IMR-90 (cell line): Measurements from ENCODE around the gene CCDC194. TPM values are rescaled to one million over a fixed set of nuclear protein-coding genes. Genes with fewer than 3 reads are reported as not detected.

Experiments
- ATAC-seq: fragments of 200-7000 bp; cut with Tn5 transposase; 2 replicates; pipeline ENCODE4 v1.9.1; 2020; ENCODE audit warnings: low read depth, mild to moderate bottlenecking, moderate library complexity
- BruUV-seq: library from RNA; stranded (reverse); fragments of 400-500 nt; replicated peaks from 2 replicates; lab custom pipeline; 2021; lab: Mats Ljungman, UMichigan
- CTCF ChIA-PET: fragments of 300-600 bp; formaldehyde crosslinking; extraction: SDS; loops from one replicate; lab custom pipeline; 2021; ENCODE audit warnings: antibody characterized with exemption; lab: Yijun Ruan, JAX
- POLR2A ChIA-PET: fragments of 300-600 bp; sonication (Branson Sonifier 250); formaldehyde crosslinking; loops from one replicate; lab custom pipeline; 2022; ENCODE audit warnings: antibody characterized with exemption; ENCODE audit not compliant: unreplicated experiment; lab: Charles Lee
- DNase-seq: peaks from one replicate; pipeline ENCODE4 v3.0.0; 2013
- H2AFZ ChIP-seq: replicated peaks from 2 replicates; pipeline ENCODE3; 2013; ENCODE audit warnings: low read length, mild to moderate bottlenecking; ENCODE audit not compliant: poor library complexity
- H2AK5ac ChIP-seq: 2 replicates; pipeline ENCODE4 v1.6.1; 2013; ENCODE audit warnings: low read depth, low read length, inconsistent platforms
- H2AK9ac ChIP-seq: replicated peaks from 2 replicates; pipeline ENCODE3; 2013; ENCODE audit warnings: mild to moderate bottlenecking, low read depth, low read length, moderate library complexity; ENCODE audit not compliant: poor library complexity
- H2BK120ac ChIP-seq: 2 replicates; pipeline ENCODE4 v1.6.1; 2013; ENCODE audit warnings: low read depth, low read length, inconsistent platforms
- H2BK15ac ChIP-seq: 3 replicates; pipeline ENCODE4 v1.6.1; 2013; ENCODE audit warnings: low read depth, low read length, inconsistent platforms
- H2BK20ac ChIP-seq: 2 replicates; pipeline ENCODE4 v1.6.1; 2013; ENCODE audit warnings: low read depth, mild to moderate bottlenecking, inconsistent platforms, low read length, moderate library complexity
- H2BK5ac ChIP-seq: 2 replicates; pipeline ENCODE4 v1.6.1; 2013; ENCODE audit warnings: mild to moderate bottlenecking, low read depth, low read length, inconsistent platforms; ENCODE audit not compliant: poor library complexity, severe bottlenecking
- H3K14ac ChIP-seq: replicated peaks from 2 replicates; pipeline ENCODE4 v1.6.1; 2013; ENCODE audit warnings: low read depth, low read length, inconsistent platforms
- H3K18ac ChIP-seq: 2 replicates; pipeline ENCODE4 v1.6.1; 2013; ENCODE audit warnings: low read depth, low read length, control low read depth
- H3K23ac ChIP-seq: 2 replicates; pipeline ENCODE4 v1.6.1; 2013; ENCODE audit warnings: low read depth, low read length, inconsistent platforms
- H3K27ac ChIP-seq: 2 replicates; pipeline ENCODE4 v1.5.1; 2013; ENCODE audit warnings: mild to moderate bottlenecking, control low read depth, low read length; ENCODE audit not compliant: insufficient read depth
- H3K27me3 ChIP-seq: 2 replicates; pipeline ENCODE4 v1.6.1; 2013; ENCODE audit warnings: low read length; ENCODE audit not compliant: control insufficient read depth, insufficient read depth
- H3K36me3 ChIP-seq: 2 replicates; pipeline ENCODE4 v1.6.1; 2013; ENCODE audit warnings: low read length, mixed read lengths; ENCODE audit not compliant: control insufficient read depth, insufficient read depth
- H3K4ac ChIP-seq: 2 replicates; pipeline ENCODE4 v1.6.1; 2013; ENCODE audit warnings: low read depth, low read length, inconsistent platforms
- H3K4me1 ChIP-seq: 2 replicates; pipeline ENCODE4 v1.6.1; 2013; ENCODE audit warnings: low read length, mixed read lengths; ENCODE audit not compliant: control insufficient read depth, insufficient read depth
- H3K4me2 ChIP-seq: 2 replicates; pipeline ENCODE4 v1.6.1; 2013; ENCODE audit warnings: low read depth, mild to moderate bottlenecking, control low read depth, low read length, moderate library complexity
- H3K4me3 ChIP-seq: 2 replicates; pipeline ENCODE4 v1.5.1; 2013; ENCODE audit warnings: low read depth, mild to moderate bottlenecking, control low read depth, low read length, moderate library complexity; ENCODE audit not compliant: insufficient read depth
- H3K56ac ChIP-seq: 2 replicates; pipeline ENCODE4 v1.6.1; 2013; ENCODE audit warnings: low read length, inconsistent platforms; ENCODE audit not compliant: insufficient read depth; ENCODE audit errors: extremely low read depth
- H3K79me1 ChIP-seq, 2 experiments: 2 replicates each; pipeline ENCODE4 v1.6.1; 2013; ENCODE audit warnings: low read length in 2 of 2, inconsistent platforms in 1 of 2, low read depth in 1 of 2
- H3K9ac ChIP-seq: 2 replicates; pipeline ENCODE4 v1.6.1; 2013; ENCODE audit warnings: low read depth, low read length, control low read depth
- H3K9me1 ChIP-seq: 2 replicates; pipeline ENCODE4 v1.6.1; 2013; ENCODE audit warnings: low read length, inconsistent platforms; ENCODE audit not compliant: insufficient read depth
- H3K9me3 ChIP-seq: 2 replicates; pipeline ENCODE4 v1.6.1; 2013; ENCODE audit warnings: low read length; ENCODE audit not compliant: control insufficient read depth, insufficient read depth
- H4K20me1 ChIP-seq: 2 replicates; pipeline ENCODE4 v1.6.1; 2013; ENCODE audit warnings: low read length, inconsistent platforms; ENCODE audit not compliant: insufficient read depth
- H4K5ac ChIP-seq: 2 replicates; pipeline ENCODE4 v1.6.1; 2013; ENCODE audit warnings: mild to moderate bottlenecking, low read depth, low read length, control low read depth
- H4K8ac ChIP-seq, 2 experiments: 2 replicates each; pipeline ENCODE4 v1.6.1; 2013; ENCODE audit warnings: low read depth in 2 of 2, low read length in 2 of 2, control low read depth in 1 of 2, inconsistent platforms in 1 of 2
- H4K91ac ChIP-seq: 2 replicates; pipeline ENCODE4 v1.6.1; 2013; ENCODE audit warnings: low read depth, low read length, inconsistent platforms; ENCODE audit not compliant: insufficient read depth
- BHLHE40 ChIP-seq: fragments of 150-350 bp; IDR thresholded peaks from 2 replicates; pipeline ENCODE4 v1.6.1; 2016; ENCODE audit warnings: mild to moderate bottlenecking, low read depth, low read length
- CTCF ChIP-seq: conservative IDR thresholded peaks from 2 replicates; pipeline ENCODE4 v1.5.1; 2012; ENCODE audit warnings: mild to moderate bottlenecking, low read depth, low read length, improper control_type of control experiment
- FOS ChIP-seq: fragments of 150-350 bp; IDR thresholded peaks from 2 replicates; pipeline ENCODE4 v1.6.1; 2016; ENCODE audit warnings: low read depth, low read length
- MAZ ChIP-seq: IDR thresholded peaks from 2 replicates; pipeline ENCODE4 v1.6.1; 2012; ENCODE audit warnings: low read depth, mild to moderate bottlenecking, low read length, improper control_type of control experiment, moderate library complexity, borderline replicate concordance
- SMC3 ChIP-seq: fragments of 150-350 bp; IDR thresholded peaks from 2 replicates; pipeline ENCODE4 v1.6.1; 2016; ENCODE audit warnings: low read depth, mild to moderate bottlenecking, antibody characterized with exemption, low read length, moderate library complexity
- WGBS, 2 experiments: methylation state at CpG; one replicate each; pipeline versions ENCODE4 v1.1.5 to v1.1.7; 2013; ENCODE audit warnings: missing lambda C conversion rate in 2 of 2; ENCODE audit not compliant: insufficient read length in 1 of 2; ENCODE audit errors: extremely low coverage in 2 of 2; 5-methylcytosine and 5-hydroxymethylcytosine counted together
- dilution Hi-C: fragments of 300-500 bp; cut with HindIII; formaldehyde crosslinking; loops from one replicate; pipeline ENCODE4 v1.14.3; 2018; ENCODE audit warnings: low sequenced_read_pairs; ENCODE audit not compliant: unreplicated experiment
- in situ Hi-C: fragments of 300-500 bp; cut with MboI; formaldehyde crosslinking; loops from 3 replicates; pipeline ENCODE4 v1.14.3; 2019; ENCODE audit warnings: low sequenced_read_pairs, inconsistent platforms, mixed read lengths
- intact Hi-C: fragments of 100-400 bp; cut with micrococcal nuclease; formaldehyde crosslinking; loops from 2 replicates; pipeline ENCODE4 v1.10.0; 2022
- polyA plus RNA-seq, 3 experiments: library from polyadenylated mRNA; depleted of rRNA; stranded (reverse); fragments of >200 nt; gene quantifications; 2 replicates each; pipeline ENCODE4 v1.2.3, GENCODE V29; 2012; ENCODE audit warnings: low replicate concordance in 1 of 3
- total RNA-seq: library from RNA; depleted of rRNA; stranded (reverse); fragments of >200 nt; gene quantifications from 2 replicates; pipeline ENCODE4 v1.2.3, GENCODE V29; 2012

The CCDC194 gene
- total and polyA plus RNA-seq, 2 of the 4 experiments (the other 2 are of a cell fraction), result not detected

- Histone ChIP-seq H2BK15ac (no peak overlapping the region), H3K23ac (no peak overlapping the region), H2AFZ (no peak overlapping the region), H2BK5ac (no peak overlapping the region), H3K9ac (no peak overlapping the region), H3K14ac (no peak overlapping the region), H3K4ac (no peak overlapping the region), H3K56ac (no peak overlapping the region), H4K5ac (no peak overlapping the region), H4K8ac (no peak overlapping the region), H2BK120ac (no peak overlapping the region), H2AK9ac (no peak overlapping the region), H3K4me1 (no peaks in the 10 kb centered on the region), H3K18ac (no peak overlapping the region), H3K36me3 (no peaks in the 10 kb centered on the region), H3K27ac (no peak overlapping the region), H3K9me3 (peaks cover 2% of the 10 kb centered on the region; the same call in 1 of the 2 replicates), H3K9me1 (no peaks in the 10 kb centered on the region), H4K91ac (no peak overlapping the region), H3K27me3 (no peaks in the 10 kb centered on the region), H2AK5ac (no peak overlapping the region), H2BK20ac (no peak overlapping the region), H3K79me1 (no peaks in the 10 kb centered on the region), H3K4me3 (no peak overlapping the region), H4K20me1 (no peaks in the 10 kb centered on the region), H3K4me2 (no peak overlapping the region)
- CTCF ChIA-PET, result interaction anchor here (0.6 kb wide), 1 partner anchor 31 kb away, joined by 3 read pairs; no protein-coding TSS in a partner anchor
- dilution Hi-C loops (no loop called here), in situ Hi-C loops (no loop called here), intact Hi-C loops (no loop called here)
- no CpG with 5 or more reads among the region's 7 CpGs for WGBS, 2 experiments
- ATAC-seq, result no peak
- POLR2A ChIA-PET, result no interaction called here
- DNase-seq, result no peak
- TF ChIP-seq BHLHE40 (no peak), FOS (no peak), SMC3 (no peak), MAZ (no peak), CTCF (no peak)
- no TSS peak for BruUV-seq
Measured at GRCh38 chr19:17435218-17435617, 41.2 kb upstream of the CCDC194 start.
